GM21528 (cell line): Measurements from ENCODE around the gene TUT4.

ENCODE experiments used
- ATAC-seq: cut with Tn5 transposase; IDR thresholded peaks from one replicate; pipeline ENCODE4 v1.9.1; 2021; ENCODE audit warnings: mild to moderate bottlenecking, moderate library complexity; ENCODE audit not compliant: unreplicated experiment, low FRiP score

TUT4 gene

GRCh38 chr1:52413410-52413989 lies 139.4 kb downstream of the TUT4 start:
- ATAC-seq = no peak

GRCh38 chr1:52404975-52405338 lies 147.9 kb downstream of the TUT4 start:
- peak; percentile 3 for ATAC-seq

GRCh38 chr1:52404116-52404974 lies 148.5 kb downstream of the TUT4 start, which contains the start of the genes ORC1 and PRPF38A:
ORC1 (minus strand) TSS chr1:52404423; CDS start chr1:52402223, 2,200 bp downstream.
PRPF38A (plus strand) TSS chr1:52404602; CDS start chr1:52404750, 148 bp downstream.
- ATAC-seq = peak; percentile 94

GRCh38 chr1:52403566-52404115 lies 149.3 kb downstream of the TUT4 start:
- ATAC-seq = peak; percentile 30

GRCh38 chr1:52402860-52403240 lies 150.0 kb downstream of the TUT4 start:
- no peak for ATAC-seq

GRCh38 chr1:52400131-52400530 lies 152.8 kb downstream of the TUT4 start:
- no peak for ATAC-seq

- ATAC-seq = no peak
These were observed 153.3 kb downstream of the TUT4 start for GRCh38 chr1:52399629-52400028.

GRCh38 chr1:52393174-52393573 lies 159.7 kb downstream of the TUT4 start:
- no peak for ATAC-seq

- ATAC-seq = no peak
These were observed 166.4 kb downstream of the TUT4 start for GRCh38 chr1:52386458-52386857.

GRCh38 chr1:52385376-52385775 lies 167.5 kb downstream of the TUT4 start:
- ATAC-seq = no peak
